Bronchial epithelial cell (primary cell): ENCODE data around the gene LTN1. TPM values are rescaled to one million over a fixed set of nuclear protein-coding genes. Genes with fewer than 3 reads are reported as not detected.
"Not testable (repeated sequence)": the region's sequence is repeated elsewhere in the genome, so short reads cannot be mapped to it uniquely, and the experiment has no call there.

Source experiments
- DNase-seq: peaks from one replicate; pipeline ENCODE4 v3.0.0-alpha.2; 2010; ENCODE audit warnings: low read depth
- FAIRE-seq: peaks from 2 replicates; lab custom pipeline; 2011; peaks lifted over from hg19 to GRCh38; lab: Jason Lieb, UNC
- H3K27me3 ChIP-seq: 2 replicates; pipeline ENCODE4 v1.5.1; 2011; ENCODE audit warnings: low read length; ENCODE audit not compliant: control insufficient read depth, insufficient read depth
- H3K36me3 ChIP-seq: 2 replicates; pipeline ENCODE4 v1.5.1; 2011; ENCODE audit warnings: low read length; ENCODE audit not compliant: control insufficient read depth, insufficient read depth
- H3K4me3 ChIP-seq: 2 replicates; pipeline ENCODE4 v1.5.1; 2011; ENCODE audit warnings: mild to moderate bottlenecking, low read depth, low read length, control low read depth
- total RNA-seq: library from RNA; depleted of rRNA; stranded (reverse); fragments of >200 nt; gene quantifications from 2 replicates; pipeline ENCODE4 v1.2.1, GENCODE V29; 2014
- TF ChIP-seq, protein P1 (sequence below): IDR thresholded peaks from 2 replicates; pipeline ENCODE4 v1.5.1; 2011; ENCODE audit warnings: mild to moderate bottlenecking, moderate library complexity, low read length, control low read depth, inconsistent platforms; ENCODE audit not compliant: insufficient read depth, severe bottlenecking

Gene LTN1
- total RNA-seq, 1 donor from 2014 or later, result 25.0 TPM

DNA sequence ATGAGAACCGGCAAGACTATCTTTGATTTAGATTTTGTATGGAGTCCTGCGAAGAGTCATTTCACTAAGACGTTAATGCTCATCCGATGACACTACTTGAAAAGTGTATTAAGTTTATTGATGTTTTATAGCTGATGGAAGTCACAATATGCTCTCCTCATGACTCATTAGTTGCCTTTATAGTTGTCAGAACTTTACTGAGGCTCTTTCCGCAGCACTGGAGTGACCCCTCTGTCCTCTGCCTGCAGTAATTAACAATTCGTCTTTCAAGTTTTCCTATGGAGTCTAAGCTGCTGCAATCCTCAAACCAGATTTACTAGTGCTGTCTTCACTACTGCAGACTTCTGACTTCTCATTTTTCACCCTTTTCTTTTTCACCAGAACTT is 32.6 kb upstream of the LTN1 start:
- no peak for FAIRE-seq
- Histone ChIP-seq H3K4me3 (peak overlapping the region; percentile 91), H3K36me3 (no peaks in the 10 kb centered on the region), H3K27me3 (no peaks in the 10 kb centered on the region)
- TF ChIP-seq, protein P1, sequence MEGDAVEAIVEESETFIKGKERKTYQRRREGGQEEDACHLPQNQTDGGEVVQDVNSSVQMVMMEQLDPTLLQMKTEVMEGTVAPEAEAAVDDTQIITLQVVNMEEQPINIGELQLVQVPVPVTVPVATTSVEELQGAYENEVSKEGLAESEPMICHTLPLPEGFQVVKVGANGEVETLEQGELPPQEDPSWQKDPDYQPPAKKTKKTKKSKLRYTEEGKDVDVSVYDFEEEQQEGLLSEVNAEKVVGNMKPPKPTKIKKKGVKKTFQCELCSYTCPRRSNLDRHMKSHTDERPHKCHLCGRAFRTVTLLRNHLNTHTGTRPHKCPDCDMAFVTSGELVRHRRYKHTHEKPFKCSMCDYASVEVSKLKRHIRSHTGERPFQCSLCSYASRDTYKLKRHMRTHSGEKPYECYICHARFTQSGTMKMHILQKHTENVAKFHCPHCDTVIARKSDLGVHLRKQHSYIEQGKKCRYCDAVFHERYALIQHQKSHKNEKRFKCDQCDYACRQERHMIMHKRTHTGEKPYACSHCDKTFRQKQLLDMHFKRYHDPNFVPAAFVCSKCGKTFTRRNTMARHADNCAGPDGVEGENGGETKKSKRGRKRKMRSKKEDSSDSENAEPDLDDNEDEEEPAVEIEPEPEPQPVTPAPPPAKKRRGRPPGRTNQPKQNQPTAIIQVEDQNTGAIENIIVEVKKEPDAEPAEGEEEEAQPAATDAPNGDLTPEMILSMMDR, result no peak
- DNase-seq, result peak; percentile 44

DNA sequence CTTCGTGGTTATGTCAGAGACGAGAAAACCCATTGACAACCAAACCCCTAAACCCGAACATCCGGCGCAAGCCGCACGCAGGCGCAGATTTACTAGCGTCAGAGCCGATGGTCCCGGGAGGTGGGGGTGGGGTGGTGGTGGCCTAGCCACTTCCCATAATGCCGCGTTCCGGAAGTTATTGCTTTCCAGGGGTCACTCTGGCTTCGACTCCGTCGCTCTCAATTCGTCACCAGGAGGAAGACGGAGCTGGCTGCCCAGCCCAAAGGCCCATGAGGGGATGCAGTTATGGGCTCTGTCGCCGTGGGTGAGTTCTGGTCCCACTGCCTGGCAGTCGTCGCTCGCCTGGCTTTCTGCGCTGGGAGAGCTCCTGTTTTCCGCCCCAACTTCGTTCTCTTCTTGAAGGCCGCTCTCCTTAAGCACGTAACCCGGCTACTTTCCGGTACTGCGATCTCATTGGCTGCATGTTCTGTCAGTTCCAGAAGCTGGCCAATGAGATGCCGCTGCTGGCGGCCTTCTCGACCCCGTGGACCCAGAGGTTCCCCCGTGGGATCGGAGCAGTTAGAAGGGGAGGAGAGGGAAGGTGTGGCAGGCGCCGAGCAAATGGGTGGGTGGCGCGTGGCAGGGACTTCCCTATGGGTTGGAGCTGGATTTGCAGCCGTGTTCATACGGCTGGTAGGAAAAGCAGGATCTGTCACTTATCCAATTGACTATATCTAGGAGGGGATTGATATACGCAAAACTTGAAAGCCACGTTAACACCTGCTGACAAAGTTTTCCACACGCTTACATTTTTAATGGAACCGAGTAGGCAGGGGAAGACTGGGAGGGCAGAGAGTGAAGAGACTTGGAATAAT is 32.0 kb upstream of the LTN1 start, which contains the start of gene USP16:
TSS of gene USP16 (plus strand) at position 195 of the 854 bp plus-strand sequence. CDS start 3,246 bp downstream, outside the sequence.
- Histone ChIP-seq H3K4me3 (peak within 1 kb of the TSS; percentile 91), H3K36me3 (no peaks in the 10 kb centered on the region), H3K27me3 (no peaks in the 10 kb centered on the region)
- TF ChIP-seq, protein P1, result peak; percentile 4
- FAIRE-seq, result no peak
- peak; percentile 97 for DNase-seq

DNA sequence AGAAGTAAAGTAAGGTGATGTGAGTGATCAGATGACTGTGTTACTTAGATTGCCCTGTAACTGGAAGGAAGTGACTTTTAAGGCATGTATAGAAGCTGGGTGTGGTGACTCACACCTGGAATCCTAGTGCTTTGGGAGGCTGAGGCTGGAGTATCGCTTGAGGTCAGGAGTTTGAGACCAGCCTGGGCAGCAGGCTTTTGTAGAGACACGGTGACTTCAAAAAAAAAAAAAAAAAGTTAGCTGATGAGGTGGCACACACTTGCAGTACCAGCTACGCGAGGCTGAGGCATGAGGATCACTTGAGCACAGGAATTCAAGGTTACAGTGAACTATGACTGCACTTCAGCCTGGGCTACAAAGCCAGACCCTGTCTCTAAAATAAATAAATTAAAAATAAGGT is 29.5 kb upstream of the LTN1 start:
- Histone ChIP-seq H3K4me3 (no peak overlapping the region), H3K27me3 (no peaks in the 10 kb centered on the region), H3K36me3 (no peaks in the 10 kb centered on the region)
- DNase-seq, result no peak
- no peak for FAIRE-seq
- TF ChIP-seq, protein P1, result no peak

- DNase-seq, result no peak
- FAIRE-seq, result no peak
- Histone ChIP-seq H3K4me3 (peak overlapping the region; percentile 71), H3K36me3 (no peaks in the 10 kb centered on the region), H3K27me3 (no peaks in the 10 kb centered on the region)
- TF ChIP-seq, protein P1, result no peak
Measured at GRCh38 chr21:29018540-29018939, 25.9 kb upstream of the LTN1 start.

DNA sequence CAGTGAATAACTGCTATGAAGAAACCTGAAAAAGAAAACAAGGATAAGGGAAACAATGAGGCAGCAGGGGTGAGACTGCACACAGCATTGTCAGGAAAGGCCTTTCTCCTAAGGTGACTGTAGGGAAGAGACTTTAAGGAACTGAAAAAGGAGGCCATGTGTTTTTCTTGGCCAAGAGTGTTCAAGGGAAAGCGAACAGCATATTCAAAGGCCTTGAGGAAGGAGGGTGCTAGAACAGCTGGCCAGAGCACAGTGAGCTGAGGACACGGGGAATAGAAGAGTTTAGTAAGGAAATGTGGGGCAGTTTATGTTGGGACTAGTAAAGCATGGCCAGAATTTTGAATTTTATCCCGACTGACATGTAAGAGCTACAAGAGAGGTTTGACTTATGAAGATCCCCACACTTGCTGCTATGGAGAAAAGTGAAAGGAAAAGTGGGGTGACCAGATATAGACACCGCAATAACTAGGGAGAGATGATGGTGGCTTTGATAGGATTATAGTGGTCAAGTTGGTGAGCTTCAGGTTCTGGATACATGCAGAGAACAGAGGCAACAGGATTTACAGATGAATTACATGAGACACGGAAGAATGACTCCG is 25.1 kb upstream of the LTN1 start:
- FAIRE-seq (no peak), DNase-seq (no peak)
- H3K4me3 ChIP-seq, result peak overlapping the region; percentile 71

GRCh38 chr21:29011236-29011635 is 18.6 kb upstream of the LTN1 start:
- H3K27me3 ChIP-seq, DNase-seq, H3K4me3 ChIP-seq, FAIRE-seq, H3K36me3 ChIP-seq: not testable (repeated sequence)

More for the DNA sequence above, 25.1 kb upstream of the LTN1 start:
- TF ChIP-seq, protein P1, result no peak
- H3K27me3 ChIP-seq, result no peaks in the 10 kb centered on the region
- no peaks in the 10 kb centered on the region for H3K36me3 ChIP-seq
